OCI-LY7 (cell line): Measurements from ENCODE around the gene DLGAP4.

ENCODE experiments used
- CTCF ChIP-seq: fragments of 200-600 bp; sonication (generic); conservative IDR thresholded peaks from 2 replicates; pipeline ENCODE4 v1.5.1; 2014; ENCODE audit warnings: mild to moderate bottlenecking, antibody characterized with exemption, low read length, moderate library complexity, mixed read lengths
- EZH2phosphoT487 ChIP-seq: fragments of 200-600 bp; sonication (generic); IDR thresholded peaks from 2 replicates; pipeline ENCODE4 v1.6.1; 2018; ENCODE audit warnings: low read depth, borderline replicate concordance, mild to moderate bottlenecking, mixed run types, antibody characterized with exemption, low read length, moderate library complexity, mixed read lengths

DNA sequence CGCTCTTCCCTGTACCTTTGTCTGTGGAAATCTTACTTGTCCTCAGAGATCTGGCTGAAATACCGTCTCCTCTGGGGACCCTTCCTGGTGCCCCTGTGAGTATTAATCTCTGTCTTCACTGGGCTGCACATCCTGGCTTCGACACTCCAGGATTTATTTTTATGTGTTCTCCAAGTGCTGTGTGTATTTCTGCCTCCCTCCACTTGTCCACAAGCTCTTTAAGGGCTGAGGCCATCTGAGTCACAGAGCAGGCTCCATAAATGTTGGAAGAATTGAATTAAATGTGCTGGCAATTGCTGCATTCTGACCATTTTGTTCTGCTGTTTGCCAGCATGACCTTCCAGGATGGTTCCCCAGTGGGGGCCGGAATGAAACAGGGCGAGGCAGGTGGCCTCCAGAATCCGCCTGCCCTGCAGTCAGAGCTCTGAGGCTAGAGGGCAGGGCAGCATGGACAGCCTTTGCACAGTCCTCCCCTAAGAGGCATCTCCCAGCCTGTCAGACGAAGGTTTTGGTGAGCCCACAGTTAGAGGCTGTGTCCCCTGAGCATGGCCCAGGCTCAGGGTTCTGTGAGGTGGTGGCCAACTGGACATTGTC is 105.8 kb downstream of the DLGAP4 start:
- TF ChIP-seq CTCF (no peak), EZH2phosphoT487 (no peak)
